ENCODE results near the gene CALHM3.

CALHM3 gene

GRCh38 chr10:103443475-103444185 is 35.4 kb downstream of the CALHM3 start:
- DNase-seq, result no peak
- TF ChIP-seq POLR2A (IDR thresholded peaks at IDR 0.05; ENCODE audit: low read length), result no peak
- no peak for TF ChIP-seq GATA1 (IDR thresholded peaks at IDR 0.05; ENCODE audit: low read depth, low read length)

GRCh38 chr10:103442031-103442461 is 37.0 kb downstream of the CALHM3 start:
- DNase-seq, result no peak
- TF ChIP-seq GATA1 (IDR thresholded peaks at IDR 0.05; ENCODE audit: low read depth, low read length), result no peak
- no peak for TF ChIP-seq POLR2A (IDR thresholded peaks at IDR 0.05; ENCODE audit: low read length)

- no peak for DNase-seq
- no peak for TF ChIP-seq POLR2A (IDR thresholded peaks at IDR 0.05; ENCODE audit: low read length)
- TF ChIP-seq GATA1 (IDR thresholded peaks at IDR 0.05; ENCODE audit: low read depth, low read length), result no peak
Observed at GRCh38 chr10:103441611-103442010, 37.4 kb downstream of the CALHM3 start.

DNA sequence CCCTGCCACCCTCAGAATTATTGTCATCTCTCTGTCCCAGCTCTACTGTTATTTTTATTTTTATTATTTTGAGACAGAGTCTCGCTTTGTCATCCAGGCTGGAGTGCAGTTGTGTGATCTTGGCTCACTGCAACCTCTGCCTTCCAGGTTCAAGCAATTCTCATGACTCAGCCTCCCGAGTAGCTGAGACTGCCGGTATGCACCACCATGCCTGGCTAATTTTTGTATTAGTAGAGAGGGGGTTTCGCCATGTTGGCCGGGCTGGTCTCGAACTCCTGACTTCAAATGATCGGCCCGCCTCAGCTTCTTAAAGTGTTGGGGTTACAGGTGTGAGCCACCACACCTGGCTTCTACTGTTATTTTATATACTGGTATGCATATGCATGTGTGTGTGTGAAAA is 37.8 kb downstream of the CALHM3 start:
- TF ChIP-seq POLR2A (IDR thresholded peaks at IDR 0.05; ENCODE audit: low read length) (no peak), GATA1 (IDR thresholded peaks at IDR 0.05; ENCODE audit: low read depth, low read length) (no peak)
- DNase-seq, result no peak

DNA sequence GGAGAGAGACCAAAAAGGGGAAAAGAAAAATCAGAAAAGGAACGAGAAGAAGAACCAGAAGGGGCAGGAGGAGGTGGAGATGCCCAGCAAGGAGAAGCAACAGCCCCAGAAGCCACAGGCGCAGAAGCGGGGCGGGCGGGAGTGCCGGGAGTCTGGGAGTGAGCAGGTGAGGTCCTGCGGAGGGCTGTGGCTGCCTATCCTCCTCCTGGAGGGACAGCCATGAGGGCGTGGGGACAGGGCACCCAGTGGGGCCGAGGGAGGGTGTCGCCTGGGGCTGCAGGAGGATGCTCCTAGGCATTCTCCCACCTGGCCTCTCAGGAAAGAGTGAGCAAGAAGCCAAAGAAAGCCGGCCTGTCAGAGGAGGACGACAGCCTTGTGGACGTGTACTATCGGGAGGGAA is 38.6 kb downstream of the CALHM3 start:
- DNase-seq, result no peak
- TF ChIP-seq GATA1 (IDR thresholded peaks at IDR 0.05; ENCODE audit: low read depth, low read length) (no peak), POLR2A (IDR thresholded peaks at IDR 0.05; ENCODE audit: low read length) (no peak)

DNA sequence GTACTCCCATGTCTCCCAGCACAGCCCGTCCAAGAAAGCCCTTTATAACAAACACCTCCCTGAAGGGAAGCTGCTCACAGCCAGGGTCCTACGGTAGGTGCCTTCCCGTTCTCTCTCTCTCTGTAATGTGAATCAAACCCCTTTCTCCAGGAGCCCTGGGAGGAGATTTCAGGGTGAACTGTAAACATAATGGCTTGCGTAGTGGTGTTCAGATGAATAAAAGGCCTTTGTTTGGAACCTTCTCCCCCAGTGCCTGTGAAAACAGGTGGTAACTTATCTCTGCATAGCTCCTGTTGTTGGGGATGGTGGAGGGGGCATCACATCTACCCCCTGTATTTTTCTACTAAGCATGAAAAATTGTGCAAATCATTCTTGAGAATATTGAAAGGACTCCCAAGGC is 39.3 kb downstream of the CALHM3 start:
- no peak for DNase-seq
- TF ChIP-seq POLR2A (IDR thresholded peaks at IDR 0.05; ENCODE audit: low read length) (no peak), GATA1 (IDR thresholded peaks at IDR 0.05; ENCODE audit: low read depth, low read length) (no peak)

DNA sequence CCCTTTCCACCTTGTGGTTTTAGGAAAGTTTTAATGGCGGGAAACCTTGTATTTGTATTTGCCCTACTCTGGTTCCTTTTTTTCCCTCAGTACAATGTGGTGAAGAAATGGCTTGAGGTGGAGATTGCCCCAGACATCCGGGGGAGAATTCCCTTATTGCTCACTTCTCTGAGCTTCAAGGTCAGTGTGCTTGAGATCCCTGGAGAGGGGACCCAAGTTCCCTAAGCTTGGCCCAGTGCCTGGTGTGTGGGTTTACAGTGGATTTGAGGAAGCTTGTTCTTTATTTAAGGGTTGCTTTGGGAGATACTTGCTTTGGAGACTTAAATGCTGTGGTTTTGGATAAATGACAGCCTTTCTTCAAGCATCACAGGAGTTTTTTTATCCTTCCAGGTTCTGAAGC is 45.2 kb downstream of the CALHM3 start:
- no peak for TF ChIP-seq POLR2A (IDR thresholded peaks at IDR 0.05; ENCODE audit: low read length)
- no peak for DNase-seq

DNA sequence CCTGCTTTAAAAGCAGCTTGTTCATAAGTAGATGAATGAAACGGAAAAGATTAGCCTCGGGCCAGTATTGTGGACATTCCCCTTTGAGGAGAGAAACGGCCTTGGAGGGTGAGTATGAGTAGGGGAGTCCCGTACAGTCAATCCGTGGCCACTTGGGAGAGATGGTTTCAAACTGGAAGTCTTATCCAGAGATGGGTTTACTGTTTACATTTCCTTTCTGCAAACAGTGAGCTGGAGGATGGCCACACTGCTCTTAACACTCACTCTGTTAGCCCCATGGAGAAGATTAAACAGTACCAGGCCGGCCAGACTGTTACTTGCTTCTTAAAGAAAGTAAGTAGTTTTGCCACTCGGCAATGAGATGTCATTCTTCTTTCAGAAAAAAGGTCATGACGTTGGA is 47.1 kb downstream of the CALHM3 start:
- no peak for DNase-seq
- TF ChIP-seq GATA1 (IDR thresholded peaks at IDR 0.05; ENCODE audit: low read depth, low read length) (no peak), POLR2A (IDR thresholded peaks at IDR 0.05; ENCODE audit: low read length) (no peak)

- TF ChIP-seq POLR2A (IDR thresholded peaks at IDR 0.05; ENCODE audit: low read length) (no peak), GATA1 (IDR thresholded peaks at IDR 0.05; ENCODE audit: low read depth, low read length) (no peak)
- no peak for DNase-seq
Observed at GRCh38 chr10:103429647-103430046, 49.4 kb downstream of the CALHM3 start.

- no peak for DNase-seq
Observed at GRCh38 chr10:103428989-103429643, 49.9 kb downstream of the CALHM3 start.

DNA sequence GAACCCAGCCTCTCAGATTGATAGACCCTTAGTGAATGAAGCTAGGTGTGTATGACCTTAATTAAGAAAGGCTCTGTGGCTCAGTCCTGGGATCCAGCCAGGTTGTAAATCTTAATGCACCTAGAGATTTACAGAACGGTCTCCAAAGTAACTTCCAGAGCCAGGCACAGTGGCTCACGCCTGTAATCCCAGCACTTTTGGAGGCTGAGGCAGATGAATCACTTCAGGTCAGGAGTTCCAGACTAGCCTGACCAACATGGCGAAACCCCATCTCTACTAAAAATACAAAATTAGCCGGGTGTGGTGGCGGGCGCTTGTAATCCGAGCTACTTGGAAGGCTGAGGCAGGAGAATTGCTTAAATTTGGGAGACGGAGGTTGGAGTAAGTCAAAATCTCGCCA is 51.2 kb downstream of the CALHM3 start:
- no peak for DNase-seq
- no peak for TF ChIP-seq POLR2A (IDR thresholded peaks at IDR 0.05; ENCODE audit: low read length)
- no peak for TF ChIP-seq GATA1 (IDR thresholded peaks at IDR 0.05; ENCODE audit: low read depth, low read length)

More at GRCh38 chr10:103428989-103429643, 49.9 kb downstream of the CALHM3 start:
- TF ChIP-seq POLR2A (IDR thresholded peaks at IDR 0.05; ENCODE audit: low read length), result no peak
- TF ChIP-seq GATA1 (IDR thresholded peaks at IDR 0.05; ENCODE audit: low read depth, low read length), result no peak

DNA sequence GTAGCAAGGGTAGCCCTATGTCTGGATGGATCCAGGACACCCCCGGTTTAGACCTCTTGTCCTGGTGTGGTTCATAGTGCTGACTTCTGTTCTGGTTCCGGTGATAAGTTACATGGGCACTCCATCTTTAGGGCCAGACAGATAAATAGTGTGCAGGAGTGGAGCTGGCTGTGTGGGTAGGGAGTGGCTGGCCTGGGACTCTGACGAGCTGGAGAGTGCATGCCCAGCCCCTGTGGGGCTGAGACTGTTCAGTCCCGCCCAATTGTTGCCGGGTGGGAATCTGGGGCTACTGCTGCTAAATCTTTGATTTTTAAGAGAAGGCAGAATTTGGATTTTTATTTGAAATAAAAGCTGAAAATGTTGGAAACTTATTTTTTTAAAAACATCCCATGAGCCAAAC is 55.3 kb downstream of the CALHM3 start:
- TF ChIP-seq POLR2A (IDR thresholded peaks at IDR 0.05; ENCODE audit: low read length), result no peak
- TF ChIP-seq GATA1 (IDR thresholded peaks at IDR 0.05; ENCODE audit: low read depth, low read length), result no peak
- no peak for DNase-seq
